H1 (cell line): ENCODE results near the gene MYRIP. TPM values are rescaled to one million over a fixed set of nuclear protein-coding genes. Genes with fewer than 3 reads are reported as not detected.
A peak's percentile ranks its signal among the peaks of the same experiment; 100 is the strongest.

Experiments
- CTCF ChIA-PET: fragments of 300-600 bp; sonication (Branson Sonifier 250); formaldehyde crosslinking; loops from one replicate; lab custom pipeline; 2021; ENCODE audit not compliant: partially characterized antibody; lab: Charles Lee
- POLR2A ChIA-PET: fragments of 300-600 bp; sonication (Branson Sonifier 250); formaldehyde crosslinking; loops from one replicate; lab custom pipeline; 2021; ENCODE audit warnings: inconsistent platforms; ENCODE audit not compliant: partially characterized antibody; lab: Charles Lee
- DNase-seq, 2 experiments: peaks; one replicate each; pipeline versions ENCODE4 v3.0.0 to v3.0.0-alpha.2; 2010 to 2022; ENCODE audit warnings: low spot score in 2 of 2, low read depth in 1 of 2, mixed read lengths in 1 of 2
- FAIRE-seq: peaks from 2 replicates; lab custom pipeline; 2011; peaks lifted over from hg19 to GRCh38; lab: Jason Lieb, UNC
- H2AFZ ChIP-seq: 2 replicates; pipeline ENCODE4 v1.8.1; 2012; ENCODE audit warnings: low read length, inconsistent platforms
- H2AK5ac ChIP-seq: 2 replicates; pipeline ENCODE4 v1.6.1; 2013; ENCODE audit warnings: low read depth, low read length
- H2BK120ac ChIP-seq: replicated peaks from 2 replicates; pipeline ENCODE3; 2013; ENCODE audit warnings: low read depth, low read length, inconsistent platforms
- H2BK12ac ChIP-seq: 2 replicates; pipeline ENCODE4 v1.6.1; 2013; ENCODE audit warnings: low read depth, low read length
- H2BK15ac ChIP-seq: 2 replicates; pipeline ENCODE4 v1.6.1; 2013; ENCODE audit warnings: low read length
- H2BK20ac ChIP-seq: 2 replicates; pipeline ENCODE4 v1.6.1; 2013; ENCODE audit warnings: low read length
- H2BK5ac ChIP-seq: 2 replicates; pipeline ENCODE4 v1.6.1; 2013; ENCODE audit warnings: low read depth, low read length
- H3K14ac ChIP-seq: 2 replicates; pipeline ENCODE4 v1.6.1; 2013; ENCODE audit warnings: inconsistent platforms; ENCODE audit not compliant: insufficient read length
- H3K18ac ChIP-seq: 2 replicates; pipeline ENCODE4 v1.6.1; 2013; ENCODE audit warnings: low read length; ENCODE audit errors: extremely low read depth
- H3K23ac ChIP-seq: 2 replicates; pipeline ENCODE4 v1.6.1; 2013; ENCODE audit warnings: inconsistent platforms; ENCODE audit not compliant: insufficient read length
- H3K23me2 ChIP-seq: 2 replicates; pipeline ENCODE4 v1.6.1; 2013; ENCODE audit warnings: low read depth, low read length
- H3K27ac ChIP-seq: 2 replicates; pipeline ENCODE4 v1.6.1; 2011; ENCODE audit warnings: low read depth, low read length, inconsistent platforms
- H3K27me3 ChIP-seq, 4 experiments: replicated peaks in 1 of 4; 1 replicate in 1 of 4; 2 replicates in 3 of 4; pipeline versions ENCODE4 v1.6.1 to v1.8.1; 2011 to 2013; ENCODE audit warnings: low read length in 3 of 4, mild to moderate bottlenecking in 3 of 4, inconsistent platforms in 2 of 4, mixed read lengths in 2 of 4, moderate library complexity in 1 of 4; ENCODE audit not compliant: control insufficient read depth in 3 of 4, insufficient read depth in 3 of 4; ENCODE audit errors: extremely low read depth in 1 of 4
- H3K36me3 ChIP-seq, 4 experiments: 2 replicates each; pipeline versions ENCODE4 v1.6.1 to v1.8.1; 2011 to 2013; ENCODE audit warnings: mild to moderate bottlenecking in 4 of 4, low read length in 3 of 4, moderate library complexity in 2 of 4, control low read depth in 1 of 4, inconsistent platforms in 1 of 4; ENCODE audit not compliant: insufficient read depth in 4 of 4, control insufficient read depth in 2 of 4
- H3K4ac ChIP-seq: replicated peaks from 2 replicates; pipeline ENCODE3; 2013; ENCODE audit warnings: low read length, low read depth, mixed read lengths, inconsistent platforms; ENCODE audit not compliant: insufficient read length
- H3K4me1 ChIP-seq, 4 experiments: replicated peaks in 1 of 4; 1 replicate in 1 of 4; 2 replicates in 3 of 4; pipeline versions ENCODE4 v1.6.1 to v1.8.1; 2011 to 2013; ENCODE audit warnings: low read length in 3 of 4, inconsistent platforms in 2 of 4, mixed read lengths in 1 of 4; ENCODE audit not compliant: insufficient read depth in 4 of 4, control insufficient read depth in 3 of 4
- H3K4me2 ChIP-seq, 2 experiments: 2 replicates each; pipeline versions ENCODE4 v1.6.1 to v1.8.1; 2011 to 2013; ENCODE audit warnings: low read depth in 2 of 2, low read length in 2 of 2, control low read depth in 1 of 2, inconsistent platforms in 1 of 2, mild to moderate bottlenecking in 1 of 2; ENCODE audit not compliant: insufficient read depth in 1 of 2
- H3K4me3 ChIP-seq, 4 experiments: fragments of 200-600, 300-600 bp in 1 of 4; sonication (generic), shearing (Covaris generic), sonication (Bioruptor Twin) in 1 of 4; 2 replicates each; pipeline versions ENCODE4 v1.5.1 to v1.8.1; 2011 to 2016; ENCODE audit warnings: low read length in 4 of 4, low read depth in 3 of 4, control low read depth in 2 of 4, inconsistent platforms in 2 of 4, mild to moderate bottlenecking in 2 of 4, mixed read lengths in 1 of 4, moderate library complexity in 1 of 4; ENCODE audit not compliant: insufficient read depth in 2 of 4; ENCODE audit errors: extremely low read depth in 1 of 4
- H3K56ac ChIP-seq: replicated peaks from 2 replicates; pipeline ENCODE3; 2013; ENCODE audit warnings: low read depth, mild to moderate bottlenecking, mixed read lengths, low read length, inconsistent platforms; ENCODE audit not compliant: insufficient read length
- H3K79me1 ChIP-seq: 2 replicates; pipeline ENCODE4 v1.6.1; 2013; ENCODE audit warnings: low read depth, low read length, control low read depth
- H3K79me2 ChIP-seq, 2 experiments: 2 replicates each; pipeline versions ENCODE4 v1.6.1 to v1.8.1; 2012 to 2013; ENCODE audit warnings: low read length in 2 of 2, mild to moderate bottlenecking in 2 of 2, inconsistent platforms in 1 of 2; ENCODE audit not compliant: insufficient read depth in 2 of 2, control insufficient read depth in 1 of 2
- H3K9ac ChIP-seq, 4 experiments: replicated peaks in 1 of 4; 1 replicate in 1 of 4; 2 replicates in 3 of 4; pipeline versions ENCODE4 v1.6.1 to v1.8.1; 2011 to 2013; ENCODE audit warnings: low read depth in 3 of 4, low read length in 3 of 4, control low read depth in 2 of 4, mild to moderate bottlenecking in 2 of 4, moderate library complexity in 2 of 4, inconsistent platforms in 1 of 4; ENCODE audit errors: extremely low read depth in 1 of 4
- H3K9me3 ChIP-seq, 2 experiments: 2 replicates each; pipeline versions ENCODE4 v1.6.1 to v1.8.1; 2012 to 2013; ENCODE audit warnings: mild to moderate bottlenecking in 2 of 2, moderate library complexity in 2 of 2, control low read depth in 1 of 2, inconsistent platforms in 1 of 2, low read depth in 1 of 2, low read length in 1 of 2, mixed read lengths in 1 of 2; ENCODE audit not compliant: insufficient read depth in 2 of 2
- H4K20me1 ChIP-seq, 2 experiments: replicated peaks in 1 of 2; 2 replicates each; pipeline versions ENCODE3 to v1.8.1; 2011 to 2013; ENCODE audit warnings: inconsistent platforms in 2 of 2, low read length in 2 of 2, mild to moderate bottlenecking in 1 of 2; ENCODE audit not compliant: insufficient read depth in 2 of 2, control insufficient read depth in 1 of 2
- H4K5ac ChIP-seq: 2 replicates; pipeline ENCODE4 v1.6.1; 2013; ENCODE audit warnings: low read length, low read depth, mixed read lengths, inconsistent platforms; ENCODE audit not compliant: insufficient read length
- H4K8ac ChIP-seq: 2 replicates; pipeline ENCODE4 v1.8.0; 2013; ENCODE audit warnings: mild to moderate bottlenecking, moderate library complexity, low read length, inconsistent platforms; ENCODE audit not compliant: insufficient read depth; ENCODE audit errors: extremely low read depth
- H4K91ac ChIP-seq: replicated peaks from 2 replicates; pipeline ENCODE3; 2013; ENCODE audit warnings: low read length, mixed read lengths, inconsistent platforms; ENCODE audit not compliant: insufficient read length
- GABPA ChIP-seq: IDR thresholded peaks from 2 replicates; pipeline ENCODE4 v1.6.1; 2011; ENCODE audit warnings: mild to moderate bottlenecking, low read length, moderate library complexity, borderline replicate concordance; ENCODE audit not compliant: insufficient read depth
- MAX ChIP-seq: IDR thresholded peaks from 2 replicates; pipeline ENCODE4 v1.6.1; 2012; ENCODE audit warnings: inconsistent platforms
- RAD21 ChIP-seq, 2 experiments: IDR thresholded peaks in 1 of 2; conservative IDR thresholded peaks in 1 of 2; 2 replicates each; pipeline ENCODE4 v1.6.1; 2011; ENCODE audit warnings: low read depth in 2 of 2, low read length in 2 of 2, improper control_type of control experiment in 1 of 2, inconsistent platforms in 1 of 2, mild to moderate bottlenecking in 1 of 2, moderate library complexity in 1 of 2
- SP1 ChIP-seq: IDR thresholded peaks from 2 replicates; pipeline ENCODE4 v1.6.1; 2011; ENCODE audit warnings: low read depth, low read length
- SRF ChIP-seq: IDR thresholded peaks from 2 replicates; pipeline ENCODE4 v1.6.1; 2011; ENCODE audit warnings: mild to moderate bottlenecking, low read depth, low read length, moderate library complexity
- SUZ12 ChIP-seq: fragments of 200-600 bp; sonication (generic); IDR thresholded peaks from 2 replicates; pipeline ENCODE4 v1.6.1; 2012; ENCODE audit warnings: mild to moderate bottlenecking, inconsistent platforms, low read length, moderate library complexity, mixed read lengths
- YY1 ChIP-seq: IDR thresholded peaks from 2 replicates; pipeline ENCODE4 v1.6.1; 2011; ENCODE audit warnings: low read depth, mild to moderate bottlenecking, low read length
- WGBS, 2 experiments: shearing (Covaris generic) in 1 of 2; methylation state at CpG; one replicate each; pipeline versions ENCODE4 v1.1.6 to v1.1.7; 2013 to 2015; ENCODE audit warnings: low lambda C conversion rate in 2 of 2, mixed read lengths in 2 of 2, inconsistent platforms in 1 of 2, low coverage in 1 of 2, missing lambda C conversion rate in 1 of 2; ENCODE audit not compliant: insufficient replicate concordance in 2 of 2, insufficient coverage in 1 of 2, insufficient read length in 1 of 2; ENCODE audit errors: extremely low coverage in 1 of 2, missing lambda C conversion rate in 1 of 2; 5-methylcytosine and 5-hydroxymethylcytosine counted together
- polyA plus RNA-seq, 7 experiments: library from polyadenylated mRNA; depleted of rRNA in 3 of 7; stranded (reverse) in 5 of 7; unstranded in 2 of 7; fragments of >200 nt in 5 of 7; fragments of 200-250 nt in 2 of 7; gene quantifications; 1 replicate in 5 of 7; 2 replicates in 1 of 7; 4 replicates in 1 of 7; pipeline versions ENCODE4 v1.2.1 to v1.2.3, GENCODE V29; 2011 to 2013; ENCODE audit warnings: missing spikeins in 2 of 7, mixed read lengths in 2 of 7
- total RNA-seq: library from RNA; stranded (reverse); fragmentation: NEBNext Ultra II Directional; extraction: Animal tissue kit (Norgen Biotek cat#: 25700); gene quantifications from 2 replicates; pipeline ENCODE4 v1.2.1, GENCODE V29; 2021
- TF ChIP-seq, protein P1 (sequence below), 3 experiments: IDR thresholded peaks; 1 replicate in 2 of 3; 2 replicates in 1 of 3; pipeline versions ENCODE4 v1.5.1 to v1.6.1; 2011; ENCODE audit warnings: low read length in 3 of 3, mild to moderate bottlenecking in 3 of 3, inconsistent platforms in 2 of 3, low read depth in 1 of 3, moderate library complexity in 1 of 3; ENCODE audit not compliant: insufficient read depth in 1 of 3; ENCODE audit errors: control extremely low read depth in 1 of 3

MYRIP gene
- total and polyA plus RNA-seq, 2 of the 8 experiments (the other 6 are each of a cell fraction or from before 2014, with no cell fraction given), result 0.54 to 4.3 TPM

DNA sequence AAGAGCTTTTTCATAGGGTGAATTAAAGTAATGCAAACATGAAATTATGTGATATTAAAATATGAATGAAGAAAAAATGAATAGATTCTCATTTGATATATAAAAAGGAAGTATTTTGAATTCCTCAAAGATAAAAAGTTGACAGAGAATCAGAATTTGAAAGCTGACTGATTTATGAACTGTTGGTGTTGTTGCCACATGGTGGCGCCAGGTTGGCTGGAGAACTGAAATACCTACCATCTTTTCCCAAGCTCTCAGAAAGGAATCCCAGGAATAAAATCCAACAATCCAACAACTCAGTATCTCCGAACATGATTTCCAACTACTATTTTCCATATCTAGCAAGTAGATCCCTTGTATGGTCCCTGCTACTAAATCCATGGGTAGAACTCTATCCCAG is 3.1 kb downstream of the MYRIP start:
- no peaks in the 10 kb centered on the region for H3K9me3 ChIP-seq
- H3K23me2 ChIP-seq, result peaks cover 20% of the 10 kb centered on the region
- no peak overlapping the region for H2AFZ ChIP-seq
- no peak overlapping the region for H3K4me3 ChIP-seq
- no peak overlapping the region for H3K4me2 ChIP-seq
- no peak overlapping the region for H2AK5ac ChIP-seq
- FAIRE-seq (peak; percentile 7), DNase-seq (no peak)
- no peak overlapping the region for H3K9ac ChIP-seq
- H4K91ac ChIP-seq, result no peak overlapping the region
- no peak overlapping the region for H3K23ac ChIP-seq
- no peak overlapping the region for H3K56ac ChIP-seq
- H4K5ac ChIP-seq, result no peak overlapping the region
- ChIA-PET POLR2A (interaction anchor here (0.9 to 1.2 kb wide), 2 partner anchors 178 to 497 kb away, joined by 3 to 4 read pairs; partner anchors contain the start of gene EIF1B), CTCF (interaction anchor here (0.6 to 5.5 kb wide), 30 partner anchors 10 to 378 kb away, joined by 3 to 39 read pairs (median 4); no protein-coding TSS in a partner anchor)
- H3K4ac ChIP-seq, result no peak overlapping the region
- H3K4me1 ChIP-seq, result peaks cover 0 to 3% (median 1%) of the 10 kb centered on the region in 4 experiments; a peak in 3 of 7 replicates
- H2BK15ac ChIP-seq, result no peak overlapping the region
- no peak overlapping the region for H3K27ac ChIP-seq
- H2BK5ac ChIP-seq, result no peak overlapping the region
- TF ChIP-seq RAD21 (IDR thresholded peaks at IDR 0.05 in 1 of 2, conservative IDR thresholded peaks at IDR 0.05 in 1 of 2; ENCODE audit: low read depth in 2 of 2, low read length in 2 of 2) (peak; percentile 68 to 73), SRF (no peak), GABPA (no peak), YY1 (peak; percentile 47; the same call in 1 of the 2 replicates), SUZ12 (no peak), MAX (no peak), SP1 (no peak)
- TF ChIP-seq, protein P1, sequence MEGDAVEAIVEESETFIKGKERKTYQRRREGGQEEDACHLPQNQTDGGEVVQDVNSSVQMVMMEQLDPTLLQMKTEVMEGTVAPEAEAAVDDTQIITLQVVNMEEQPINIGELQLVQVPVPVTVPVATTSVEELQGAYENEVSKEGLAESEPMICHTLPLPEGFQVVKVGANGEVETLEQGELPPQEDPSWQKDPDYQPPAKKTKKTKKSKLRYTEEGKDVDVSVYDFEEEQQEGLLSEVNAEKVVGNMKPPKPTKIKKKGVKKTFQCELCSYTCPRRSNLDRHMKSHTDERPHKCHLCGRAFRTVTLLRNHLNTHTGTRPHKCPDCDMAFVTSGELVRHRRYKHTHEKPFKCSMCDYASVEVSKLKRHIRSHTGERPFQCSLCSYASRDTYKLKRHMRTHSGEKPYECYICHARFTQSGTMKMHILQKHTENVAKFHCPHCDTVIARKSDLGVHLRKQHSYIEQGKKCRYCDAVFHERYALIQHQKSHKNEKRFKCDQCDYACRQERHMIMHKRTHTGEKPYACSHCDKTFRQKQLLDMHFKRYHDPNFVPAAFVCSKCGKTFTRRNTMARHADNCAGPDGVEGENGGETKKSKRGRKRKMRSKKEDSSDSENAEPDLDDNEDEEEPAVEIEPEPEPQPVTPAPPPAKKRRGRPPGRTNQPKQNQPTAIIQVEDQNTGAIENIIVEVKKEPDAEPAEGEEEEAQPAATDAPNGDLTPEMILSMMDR (IDR thresholded peaks at IDR 0.05; ENCODE audit: control extremely low read depth in 1 of 3, insufficient read depth in 1 of 3, low read depth in 1 of 3, low read length in 3 of 3), result peak in 2 of 3 experiments; percentile 57 to 61; a peak in 3 of 4 replicates
- peaks cover 0 to 4% of the 10 kb centered on the region in 2 experiments for H4K20me1 ChIP-seq
- peaks cover 8 to 38% (median 27%) of the 10 kb centered on the region in 4 experiments for H3K27me3 ChIP-seq
- H3K18ac ChIP-seq, result no peak overlapping the region
- H2BK12ac ChIP-seq, result no peak overlapping the region
- H3K79me1 ChIP-seq, result no peaks in the 10 kb centered on the region
- H3K36me3 ChIP-seq, result no peaks in the 10 kb centered on the region
- no peak overlapping the region for H2BK20ac ChIP-seq
- H4K8ac ChIP-seq, result no peak overlapping the region
- 46% methylated on average over 2 of the region's 2 CpGs; no CpG with 5 or more reads in 1 of the 2 experiments for WGBS, 2 experiments
- no peak overlapping the region for H3K14ac ChIP-seq
- H2BK120ac ChIP-seq, result no peak overlapping the region
- H3K79me2 ChIP-seq, result no peaks in the 10 kb centered on the region
